HFF-Myc (cell line): Measurements from ENCODE around the gene MTERF2.

Experiments used
- DNase-seq: peaks from one replicate; pipeline ENCODE4 v3.0.0-alpha.2; 2011; ENCODE audit warnings: low read depth; ENCODE audit errors: extremely low read depth
- H3K4me3 ChIP-seq: replicated peaks from 2 replicates; pipeline ENCODE4 v1.5.1; 2011; ENCODE audit warnings: low read depth, mild to moderate bottlenecking, control low read depth, low read length
- TF ChIP-seq, protein P1 (sequence below): IDR thresholded peaks from 2 replicates; pipeline ENCODE4 v1.5.1; 2012; ENCODE audit warnings: mild to moderate bottlenecking, low read depth, low read length, control low read depth; ENCODE audit errors: missing control alignments

Gene MTERF2

DNA sequence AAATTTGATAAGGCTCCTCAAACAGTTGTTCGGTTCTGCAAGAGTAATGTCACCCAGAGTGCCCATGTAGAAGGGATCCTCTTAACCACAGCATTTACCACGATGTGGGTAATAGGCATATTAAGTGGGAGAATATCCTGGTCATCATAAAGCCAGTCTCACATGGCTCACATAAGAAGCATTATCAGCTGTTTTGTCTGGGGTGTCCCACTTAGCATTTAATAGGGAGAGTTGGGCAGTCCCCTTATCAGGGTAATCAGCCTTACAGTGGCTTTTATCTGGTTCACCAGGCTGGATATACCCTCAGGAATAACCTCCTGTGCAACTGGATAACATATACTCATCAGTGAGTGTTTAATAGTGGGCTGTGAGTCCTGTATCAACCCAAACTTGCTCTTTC, 44.2 kb downstream of the MTERF2 start:
- no peak overlapping the region for H3K4me3 ChIP-seq
- TF ChIP-seq, protein P1, sequence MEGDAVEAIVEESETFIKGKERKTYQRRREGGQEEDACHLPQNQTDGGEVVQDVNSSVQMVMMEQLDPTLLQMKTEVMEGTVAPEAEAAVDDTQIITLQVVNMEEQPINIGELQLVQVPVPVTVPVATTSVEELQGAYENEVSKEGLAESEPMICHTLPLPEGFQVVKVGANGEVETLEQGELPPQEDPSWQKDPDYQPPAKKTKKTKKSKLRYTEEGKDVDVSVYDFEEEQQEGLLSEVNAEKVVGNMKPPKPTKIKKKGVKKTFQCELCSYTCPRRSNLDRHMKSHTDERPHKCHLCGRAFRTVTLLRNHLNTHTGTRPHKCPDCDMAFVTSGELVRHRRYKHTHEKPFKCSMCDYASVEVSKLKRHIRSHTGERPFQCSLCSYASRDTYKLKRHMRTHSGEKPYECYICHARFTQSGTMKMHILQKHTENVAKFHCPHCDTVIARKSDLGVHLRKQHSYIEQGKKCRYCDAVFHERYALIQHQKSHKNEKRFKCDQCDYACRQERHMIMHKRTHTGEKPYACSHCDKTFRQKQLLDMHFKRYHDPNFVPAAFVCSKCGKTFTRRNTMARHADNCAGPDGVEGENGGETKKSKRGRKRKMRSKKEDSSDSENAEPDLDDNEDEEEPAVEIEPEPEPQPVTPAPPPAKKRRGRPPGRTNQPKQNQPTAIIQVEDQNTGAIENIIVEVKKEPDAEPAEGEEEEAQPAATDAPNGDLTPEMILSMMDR, result no peak
- DNase-seq, result no peak

DNA sequence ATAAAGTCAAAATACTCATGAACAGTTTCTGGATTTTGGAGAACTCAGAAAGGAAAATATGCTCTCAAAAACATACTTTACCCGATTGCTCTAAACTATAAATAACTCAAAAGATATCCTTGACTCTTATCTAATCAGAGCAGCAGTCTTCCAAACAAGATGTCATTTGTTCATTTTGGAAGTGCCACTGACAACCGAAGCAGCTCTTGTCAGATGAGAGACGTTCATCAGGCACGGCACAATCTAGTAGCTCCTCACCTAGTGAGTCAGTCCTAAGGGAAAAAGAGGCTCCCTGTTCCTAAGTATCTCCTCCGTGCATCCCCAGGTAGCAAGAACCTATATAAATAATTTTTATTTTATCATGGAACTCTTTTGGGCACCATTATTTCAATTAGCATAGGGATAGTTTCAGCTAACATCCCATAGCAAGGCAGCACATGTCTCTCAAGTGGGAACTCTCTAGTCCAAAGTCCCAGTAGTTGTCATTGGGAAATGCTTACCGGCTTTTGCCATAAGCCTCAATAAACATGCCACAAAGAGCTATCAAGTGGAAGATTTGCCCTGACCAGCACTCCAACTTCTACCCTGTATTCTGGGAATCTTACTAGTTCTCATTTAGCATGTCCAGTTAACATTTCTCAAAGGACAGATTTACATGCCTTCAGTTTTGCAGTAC, 45.3 kb downstream of the MTERF2 start:
- TF ChIP-seq, protein P1, result no peak
- DNase-seq, result no peak
- H3K4me3 ChIP-seq, result no peak overlapping the region

GRCh38 chr12:106934277-106934676, 52.7 kb downstream of the MTERF2 start:
- no peak overlapping the region for H3K4me3 ChIP-seq
- TF ChIP-seq, protein P1, result no peak
- DNase-seq, result no peak
